ENCODE data around the gene RND2.
"Not testable (repeated sequence)": the region's sequence is repeated elsewhere in the genome, so short reads cannot be mapped to it uniquely, and the experiment has no call there.

The RND2 gene

GRCh38 chr17:43024407-43025289 lies at the start of gene RND2:
RND2 (plus strand) TSS chr17:43025231; CDS start chr17:43025348, 117 bp downstream.
- peak; percentile 83 for DNase-seq (ENCODE audit: low read depth)
- peak; percentile 88 for TF ChIP-seq CTCF (IDR thresholded peaks at IDR 0.05; ENCODE audit: control insufficient read depth, insufficient read depth, low read depth, low read length, missing control alignments)
- peak within 1 kb of the TSS; percentile 56 for H3K4me3 ChIP-seq (ENCODE audit: control insufficient read depth, low read depth, low read length)

- no peak for TF ChIP-seq CTCF (IDR thresholded peaks at IDR 0.05; ENCODE audit: control insufficient read depth, insufficient read depth, low read depth, low read length, missing control alignments)
- no peak for DNase-seq (ENCODE audit: low read depth)
- H3K4me3 ChIP-seq (ENCODE audit: control insufficient read depth, low read depth, low read length) = no peak overlapping the region
These were observed 49.8 kb upstream of the RND2 start for GRCh38 chr17:42975265-42975664.

GRCh38 chr17:42975701-42976100 lies 49.3 kb upstream of the RND2 start:
- not testable (repeated sequence) for H3K4me3 ChIP-seq (ENCODE audit: control insufficient read depth, low read depth, low read length); DNase-seq (ENCODE audit: low read depth)

- peak within 1 kb of the TSS; percentile 88 for H3K4me3 ChIP-seq (ENCODE audit: control insufficient read depth, low read depth, low read length)
- no peak for TF ChIP-seq CTCF (IDR thresholded peaks at IDR 0.05; ENCODE audit: control insufficient read depth, insufficient read depth, low read depth, low read length, missing control alignments)
- no peak for DNase-seq (ENCODE audit: low read depth)
These were observed 45.3 kb upstream of the RND2 start, which contains the start of gene PTGES3L for GRCh38 chr17:42979511-42980273. PTGES3L (minus strand) TSS chr17:42980080; CDS start chr17:42980053, 27 bp downstream.

GRCh38 chr17:42980274-42980765 lies 44.7 kb upstream of the RND2 start, which contains the start of gene RUNDC1:
RUNDC1 (plus strand) TSS chr17:42980565; CDS start chr17:42980577, 12 bp downstream.
- TF ChIP-seq CTCF (IDR thresholded peaks at IDR 0.05; ENCODE audit: control insufficient read depth, insufficient read depth, low read depth, low read length, missing control alignments) = no peak

GRCh38 chr17:42980766-42981397 lies 44.1 kb upstream of the RND2 start:
- no peak for TF ChIP-seq CTCF (IDR thresholded peaks at IDR 0.05; ENCODE audit: control insufficient read depth, insufficient read depth, low read depth, low read length, missing control alignments)
- DNase-seq (ENCODE audit: low read depth) = no peak
- H3K4me3 ChIP-seq (ENCODE audit: control insufficient read depth, low read depth, low read length) = peak overlapping the region; percentile 88

More at GRCh38 chr17:42980274-42980765, 44.7 kb upstream of the RND2 start, which contains the start of gene RUNDC1:
- no peak for DNase-seq (ENCODE audit: low read depth)
- peak within 1 kb of the TSS; percentile 88 for H3K4me3 ChIP-seq (ENCODE audit: control insufficient read depth, low read depth, low read length)

Data from AG09309 (cell line).